ENCODE measurements around the gene MYO15A. TPM values are rescaled to one million over a fixed set of nuclear protein-coding genes. Genes with fewer than 3 reads are reported as not detected.
A peak's percentile ranks its signal among the peaks of the same experiment; 100 is the strongest.

The MYO15A gene
- total and polyA plus RNA-seq, 2 of the 4 experiments (the other 2 are of a cell fraction) = 0.18 to 1.1 TPM

- Histone ChIP-seq H3K4me1 (ENCODE audit: control insufficient read depth, insufficient read depth, low read length) (peaks cover 12% of the 10 kb centered on the region), H3K14ac (replicated peaks; ENCODE audit: low read depth, low read length) (no peak overlapping the region), H4K91ac (ENCODE audit: insufficient read depth, low read depth, low read length) (no peak overlapping the region), H3K56ac (ENCODE audit: extremely low read depth, insufficient read depth, low read length) (no peak overlapping the region), H2AK5ac (ENCODE audit: low read depth, low read length) (no peak overlapping the region; the same call in 1 of the 2 replicates), H3K18ac (ENCODE audit: low read depth, low read length) (no peak overlapping the region; the same call in 1 of the 2 replicates), H2AK9ac (replicated peaks; ENCODE audit: low read depth, low read length, poor library complexity) (peak overlapping the region; percentile 3), H3K79me1 (ENCODE audit: low read depth in 1 of 2, low read length in 2 of 2) (no peaks in the 10 kb centered on the region), H2BK20ac (ENCODE audit: low read depth, low read length) (peak overlapping the region; percentile 9; the same call in 1 of the 2 replicates), H3K9ac (ENCODE audit: low read depth, low read length) (no peak overlapping the region), H4K5ac (ENCODE audit: low read depth, low read length) (no peak overlapping the region), H3K27me3 (ENCODE audit: control insufficient read depth, insufficient read depth, low read length) (no peaks in the 10 kb centered on the region), H2BK120ac (ENCODE audit: low read depth, low read length) (no peak overlapping the region), H3K4ac (ENCODE audit: low read depth, low read length) (no peak overlapping the region; the same call in 1 of the 2 replicates), H4K20me1 (ENCODE audit: insufficient read depth, low read length) (0 out of 2 replicates have a peak, but pooled peaks cover under 1% of the 10 kb centered on the region), H3K4me3 (ENCODE audit: insufficient read depth, low read depth, low read length) (no peak overlapping the region), H2BK15ac (ENCODE audit: low read depth, low read length) (no peak overlapping the region), H4K8ac (ENCODE audit: low read depth in 2 of 2, low read length in 2 of 2) (peak overlapping the region in 1 of 2 experiments; percentile 52; a peak in 1 of 4 replicates), H3K9me3 (ENCODE audit: control insufficient read depth, insufficient read depth, low read length) (no peaks in the 10 kb centered on the region), H3K23ac (ENCODE audit: low read depth, low read length) (no peak overlapping the region), H2AFZ (replicated peaks; ENCODE audit: low read length, poor library complexity) (peak overlapping the region; percentile 71), H3K27ac (ENCODE audit: insufficient read depth, low read length) (no peak overlapping the region), H3K9me1 (ENCODE audit: insufficient read depth, low read length) (peaks cover 14% of the 10 kb centered on the region), H3K36me3 (ENCODE audit: control insufficient read depth, insufficient read depth, low read length) (no peaks in the 10 kb centered on the region), H3K4me2 (ENCODE audit: low read depth, low read length) (no peak overlapping the region; the same call in 1 of the 2 replicates), H2BK5ac (ENCODE audit: low read depth, low read length, poor library complexity, severe bottlenecking) (no peak overlapping the region)
- intact Hi-C loops (cut with micrococcal nuclease) (no loop called here), in situ Hi-C loops (cut with MboI; ENCODE audit: low sequenced_read_pairs) (no loop called here), dilution Hi-C loops (cut with HindIII; ENCODE audit: low sequenced_read_pairs, unreplicated experiment) (no loop called here)
- ATAC-seq (ENCODE audit: low read depth) = peak; percentile 69
- peak; percentile 63 for DNase-seq
- BruUV-seq (replicated peaks) = no TSS peak
- no peak for TF ChIP-seq CEBPB (IDR thresholded peaks at IDR 0.05; ENCODE audit: low read depth, low read length)
- no peak for TF ChIP-seq CTCF (conservative IDR thresholded peaks at IDR 0.05; ENCODE audit: low read depth, low read length)
- TF ChIP-seq NFE2L2 (IDR thresholded peaks at IDR 0.05; ENCODE audit: low read depth, low read length) = no peak
- no peak for TF ChIP-seq POLR2A (IDR thresholded peaks at IDR 0.05; ENCODE audit: low read depth, low read length)
- CTCF ChIA-PET = interaction anchor here (0.6 kb wide), 1 partner anchor 132 kb away, joined by 3 read pairs; no protein-coding TSS in a partner anchor
- POLR2A ChIA-PET (ENCODE audit: unreplicated experiment) = no interaction called here
- WGBS, 2 experiments (ENCODE audit: extremely low coverage in 2 of 2, insufficient read length in 1 of 2) = 0% methylated on average over 1 of the region's 4 CpGs; no CpG with 5 or more reads in 1 of the 2 experiments
Observed at GRCh38 chr17:18218756-18219415, 110.3 kb downstream of the MYO15A start.
